Measurements from ENCODE around the gene DGKZ.

- no peak for TF ChIP-seq GABPA (IDR thresholded peaks at IDR 0.05; ENCODE audit: low read depth)
- TF ChIP-seq CTCF (IDR thresholded peaks at IDR 0.05; ENCODE audit: insufficient read depth, low read length) = no peak
- 0 out of 2 replicates have a peak, but pooled peaks have one; percentile 8 for TF ChIP-seq POLR2AphosphoS5 (IDR thresholded peaks at IDR 0.05; ENCODE audit: low read depth)
Observed at GRCh38 chr11:46330563-46331281, 16.5 kb upstream of the DGKZ start.

All from HL-60 (cell line).